K562 (cell line): Measurements from ENCODE around the gene PILRA. TPM values are rescaled to one million over a fixed set of nuclear protein-coding genes. Genes with fewer than 3 reads are reported as not detected.

Experiments used
- CREM ChIP-seq: IDR thresholded peaks from 2 replicates; pipeline ENCODE4 v1.6.1; 2014; ENCODE audit warnings: antibody characterized with exemption, low read depth
- MYNN ChIP-seq, 2 experiments: sonication (generic); formaldehyde crosslinking in 1 of 2; IDR thresholded peaks; 2 replicates each; pipeline versions ENCODE4 v1.5.0 to v1.6.1; 2016 to 2020; ENCODE audit warnings: antibody characterized with exemption in 1 of 2, missing genetic modification reagents in 1 of 2
- PHB2 ChIP-seq: fragments of 450-650 bp; IDR thresholded peaks from 2 replicates; pipeline ENCODE4 v1.6.1; 2017; ENCODE audit warnings: low read depth
- POLR2B ChIP-seq: fragments of 450-650 bp; IDR thresholded peaks from 2 replicates; pipeline ENCODE4 v1.6.1; 2018; ENCODE audit warnings: low read depth; ENCODE audit not compliant: partially characterized antibody
- SIN3B ChIP-seq: fragments of 450-650 bp; IDR thresholded peaks from 2 replicates; pipeline ENCODE4 v1.6.1; 2017; ENCODE audit warnings: low read depth, mild to moderate bottlenecking, moderate library complexity
- SUPT5H ChIP-seq: fragments of 450-650 bp; IDR thresholded peaks from 2 replicates; pipeline ENCODE4 v1.6.1; 2016
- ZNF740 ChIP-seq, 3 experiments: fragments of 200-800 bp in 1 of 3; sonication (Bioruptor generic) in 1 of 3; sonication (generic) in 1 of 3; formaldehyde crosslinking in 1 of 3; IDR thresholded peaks; 2 replicates each; pipeline versions ENCODE4 v1.6.1 to v1.8.0; 2016 to 2022; ENCODE audit warnings: mild to moderate bottlenecking in 2 of 3, missing compliant biosample characterization in 2 of 3, missing genetic modification characterization in 2 of 3, missing genetic modification reagents in 1 of 3
- polyA plus RNA-seq, 8 experiments: library from polyadenylated mRNA; depleted of rRNA in 4 of 8; stranded (reverse) in 5 of 8; unstranded in 3 of 8; fragments of >200 nt; fragmentation: Nextera tagmentation in 2 of 8; fragmentation: Illumina TruSeq in 1 of 8; extraction: Ambion mirVana in 2 of 8; extraction: Trizol in 1 of 8; gene quantifications; 2 replicates each; pipeline versions ENCODE4 v1.2.1 to v1.2.3, GENCODE V29; 2011 to 2014; ENCODE audit warnings: inconsistent platforms in 1 of 8, missing spikeins in 1 of 8
- total RNA-seq, 7 experiments: library from RNA; depleted of rRNA in 6 of 7; stranded (reverse); fragments of >200 nt in 6 of 7; fragmentation: Illumina TruSeq in 2 of 7; extraction: Trizol in 2 of 7; gene quantifications; 2 replicates each; pipeline versions ENCODE4 v1.2.1 to v1.2.3, GENCODE V29; 2011 to 2021; ENCODE audit warnings: low replicate concordance in 1 of 7
- TF ChIP-seq, protein P1 (sequence below): sonication (generic); formaldehyde crosslinking; IDR thresholded peaks from 2 replicates; pipeline ENCODE4 v1.8.1; 2023; ENCODE audit warnings: mild to moderate bottlenecking, missing genetic modification reagents, moderate library complexity

Gene PILRA
- total and polyA plus RNA-seq, 9 of the 15 experiments (the other 6 are each of a cell fraction or from before 2014, with no cell fraction given) = 0.13 to 1.8 (median 0.62) TPM

DNA sequence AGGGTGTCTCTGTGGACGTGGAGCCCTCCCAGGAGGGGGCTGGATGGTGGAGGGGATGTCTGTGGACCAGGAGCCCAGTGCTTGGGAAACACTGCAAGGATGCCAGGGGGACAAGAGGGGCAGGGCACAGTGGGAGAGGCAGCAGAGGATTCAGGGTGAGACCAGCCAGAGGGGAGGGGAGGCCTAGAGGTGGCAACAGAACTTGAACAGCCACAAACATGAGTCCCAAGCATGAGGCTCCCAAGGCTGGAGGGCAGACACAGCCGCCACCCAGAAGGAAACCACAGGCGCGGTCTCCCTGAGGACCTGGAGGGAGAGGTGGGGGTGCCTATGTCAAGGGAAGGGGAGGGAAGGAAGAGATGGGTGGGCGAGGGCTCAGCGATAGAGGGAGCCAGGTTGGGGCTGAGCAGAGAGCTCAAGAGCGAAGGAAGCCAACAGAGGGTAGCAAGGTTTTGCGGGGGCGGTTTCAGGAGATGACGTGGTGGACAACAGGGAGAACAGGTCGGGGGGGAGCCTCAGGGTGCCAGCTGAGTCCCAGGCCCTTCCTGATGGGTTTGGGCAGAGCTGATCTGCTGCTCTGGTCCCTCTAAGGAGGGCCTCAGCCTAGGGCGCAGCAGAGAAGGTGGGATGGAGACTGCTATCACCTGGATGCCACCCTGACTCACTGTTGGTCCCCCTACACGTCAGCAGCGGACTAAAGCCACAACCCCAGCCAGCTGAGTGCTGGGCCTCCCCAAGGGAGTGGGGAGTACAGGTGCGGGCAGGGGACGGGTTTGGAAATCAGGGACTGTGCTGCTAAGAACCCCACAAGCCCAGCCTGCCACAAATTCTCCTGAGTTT is 6.7 kb upstream of the PILRA start (continued):
- TF ChIP-seq POLR2B (peak; percentile 60), SIN3B (no peak), PHB2 (no peak), ZNF740 (CRISPR knock-in tag; IDR thresholded peaks at IDR 0.05) (peak; percentile 62), ZNF740 (tag; IDR thresholded peaks at IDR 0.05) (no peak), CREM (0 out of 2 replicates have a peak, but pooled peaks have one; percentile 18), MYNN (IDR thresholded peaks at IDR 0.05) (0 out of 2 replicates have a peak, but pooled peaks have one; percentile 8), MYNN (CRISPR knock-in tag; IDR thresholded peaks at IDR 0.05) (no peak), SUPT5H (peak; percentile 75)
- TF ChIP-seq, protein P1, sequence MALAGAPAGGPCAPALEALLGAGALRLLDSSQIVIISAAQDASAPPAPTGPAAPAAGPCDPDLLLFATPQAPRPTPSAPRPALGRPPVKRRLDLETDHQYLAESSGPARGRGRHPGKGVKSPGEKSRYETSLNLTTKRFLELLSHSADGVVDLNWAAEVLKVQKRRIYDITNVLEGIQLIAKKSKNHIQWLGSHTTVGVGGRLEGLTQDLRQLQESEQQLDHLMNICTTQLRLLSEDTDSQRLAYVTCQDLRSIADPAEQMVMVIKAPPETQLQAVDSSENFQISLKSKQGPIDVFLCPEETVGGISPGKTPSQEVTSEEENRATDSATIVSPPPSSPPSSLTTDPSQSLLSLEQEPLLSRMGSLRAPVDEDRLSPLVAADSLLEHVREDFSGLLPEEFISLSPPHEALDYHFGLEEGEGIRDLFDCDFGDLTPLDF (CRISPR knock-in tag) = no peak
- TF ChIP-seq, all 486 proteins: peak for 19
